HG03354 (cell line): ENCODE results near the gene SLC33A1.
A peak's percentile ranks its signal among the peaks of the same experiment; 100 is the strongest.

Source experiments
- ATAC-seq: cut with Tn5 transposase; IDR thresholded peaks from one replicate; pipeline ENCODE4 v1.9.1; 2021; ENCODE audit warnings: mild to moderate bottlenecking; ENCODE audit not compliant: unreplicated experiment, poor library complexity, severe bottlenecking

Gene SLC33A1

GRCh38 chr3:155805204-155805801 is 48.9 kb downstream of the SLC33A1 start:
- peak; percentile 37 for ATAC-seq

GRCh38 chr3:155804323-155804722 is 49.9 kb downstream of the SLC33A1 start:
- ATAC-seq = no peak

GRCh38 chr3:155792532-155792931 is 61.7 kb downstream of the SLC33A1 start:
- no peak for ATAC-seq

GRCh38 chr3:155791190-155791589 is 63.0 kb downstream of the SLC33A1 start:
- ATAC-seq = no peak

GRCh38 chr3:155790272-155790925 is 63.8 kb downstream of the SLC33A1 start:
- ATAC-seq = no peak

- no peak for ATAC-seq
Measured at GRCh38 chr3:155785662-155786295, 68.4 kb downstream of the SLC33A1 start.

- no peak for ATAC-seq
Measured at GRCh38 chr3:155782390-155782953, 71.8 kb downstream of the SLC33A1 start.

- ATAC-seq = no peak
Measured at GRCh38 chr3:155780291-155780690, 73.9 kb downstream of the SLC33A1 start.

GRCh38 chr3:155778462-155778861 is 75.8 kb downstream of the SLC33A1 start:
- ATAC-seq = no peak

GRCh38 chr3:155772801-155773200 is 81.4 kb downstream of the SLC33A1 start:
- ATAC-seq = no peak

GRCh38 chr3:155771126-155771525 is 83.1 kb downstream of the SLC33A1 start:
- no peak for ATAC-seq
